GM12865 (cell line): ENCODE results near the gene VWA5B1.

Source experiments
- DNase-seq: peaks from one replicate; pipeline ENCODE4 v3.0.0; 2010; ENCODE audit warnings: low read depth
- H3K4me3 ChIP-seq: 2 replicates; pipeline ENCODE4 v1.5.1; 2011; ENCODE audit warnings: mild to moderate bottlenecking, low read depth, low read length, control low read depth
- TF ChIP-seq, protein P1 (sequence below): IDR thresholded peaks from 2 replicates; pipeline ENCODE4 v1.5.1; 2011; ENCODE audit warnings: low read length, control low read depth, low read depth, inconsistent platforms; ENCODE audit not compliant: insufficient read depth; ENCODE audit errors: missing control alignments

Gene VWA5B1

DNA sequence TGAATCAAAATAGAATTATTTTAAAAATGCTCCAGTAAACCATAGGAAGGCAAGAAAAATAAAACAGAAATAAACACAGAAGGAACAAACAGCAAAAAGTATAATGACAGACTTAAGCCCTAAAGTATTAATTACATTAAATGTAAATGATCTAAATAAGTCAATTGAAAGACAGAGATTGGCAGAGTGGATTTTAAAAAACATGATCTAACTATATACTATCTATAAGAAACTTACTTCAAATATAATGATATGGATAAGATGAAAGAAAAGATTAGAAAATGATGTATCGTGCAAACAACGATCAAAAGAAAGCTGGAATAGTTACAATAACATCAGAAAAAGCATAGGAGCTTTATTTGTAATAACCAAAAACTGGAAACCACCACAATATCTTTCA is 104.6 kb downstream of the VWA5B1 start:
- no peak for DNase-seq
- TF ChIP-seq, protein P1, sequence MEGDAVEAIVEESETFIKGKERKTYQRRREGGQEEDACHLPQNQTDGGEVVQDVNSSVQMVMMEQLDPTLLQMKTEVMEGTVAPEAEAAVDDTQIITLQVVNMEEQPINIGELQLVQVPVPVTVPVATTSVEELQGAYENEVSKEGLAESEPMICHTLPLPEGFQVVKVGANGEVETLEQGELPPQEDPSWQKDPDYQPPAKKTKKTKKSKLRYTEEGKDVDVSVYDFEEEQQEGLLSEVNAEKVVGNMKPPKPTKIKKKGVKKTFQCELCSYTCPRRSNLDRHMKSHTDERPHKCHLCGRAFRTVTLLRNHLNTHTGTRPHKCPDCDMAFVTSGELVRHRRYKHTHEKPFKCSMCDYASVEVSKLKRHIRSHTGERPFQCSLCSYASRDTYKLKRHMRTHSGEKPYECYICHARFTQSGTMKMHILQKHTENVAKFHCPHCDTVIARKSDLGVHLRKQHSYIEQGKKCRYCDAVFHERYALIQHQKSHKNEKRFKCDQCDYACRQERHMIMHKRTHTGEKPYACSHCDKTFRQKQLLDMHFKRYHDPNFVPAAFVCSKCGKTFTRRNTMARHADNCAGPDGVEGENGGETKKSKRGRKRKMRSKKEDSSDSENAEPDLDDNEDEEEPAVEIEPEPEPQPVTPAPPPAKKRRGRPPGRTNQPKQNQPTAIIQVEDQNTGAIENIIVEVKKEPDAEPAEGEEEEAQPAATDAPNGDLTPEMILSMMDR, result no peak
- no peak overlapping the region for H3K4me3 ChIP-seq

DNA sequence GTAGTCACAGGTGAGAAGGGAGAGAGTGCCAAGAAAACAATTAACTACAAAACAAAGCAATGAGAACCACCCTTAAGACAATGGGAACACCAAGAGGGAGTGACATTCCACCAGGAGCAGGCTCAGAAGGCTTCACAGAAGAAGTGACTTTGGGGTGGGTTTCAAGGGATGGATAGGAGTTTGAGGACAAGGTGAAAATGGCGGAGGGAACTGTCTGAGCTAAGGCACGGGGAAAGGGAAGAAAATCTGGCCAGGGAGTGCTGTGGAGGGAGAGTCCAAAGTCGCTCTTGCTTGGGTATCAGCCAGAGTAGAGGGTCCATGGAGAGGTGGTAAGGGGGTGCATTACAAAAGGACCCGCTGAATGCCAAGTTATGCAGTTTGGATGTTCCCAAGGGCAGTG is 108.1 kb downstream of the VWA5B1 start:
- TF ChIP-seq, protein P1, result no peak
- H3K4me3 ChIP-seq, result no peak overlapping the region
- DNase-seq, result no peak

DNA sequence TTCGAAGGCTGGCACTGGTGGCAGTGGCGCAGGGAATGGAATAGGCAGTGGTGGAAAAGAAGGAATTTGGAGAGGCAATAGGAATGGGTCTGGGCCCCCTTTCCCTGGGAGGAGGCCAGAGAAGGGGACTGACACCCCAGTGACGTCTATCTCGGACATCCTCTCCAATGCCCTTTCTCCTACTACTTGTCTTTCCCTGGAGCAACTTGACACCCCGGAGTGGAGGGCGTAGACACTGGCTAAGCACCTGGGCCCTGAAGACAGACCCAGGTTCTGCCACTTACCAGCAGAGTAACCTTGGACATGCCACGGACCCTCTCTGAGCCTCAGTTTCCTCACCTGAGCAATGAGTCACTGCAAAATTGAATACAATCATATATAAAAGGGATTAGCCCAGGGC is 108.5 kb downstream of the VWA5B1 start:
- TF ChIP-seq, protein P1, result no peak
- no peak for DNase-seq

DNA sequence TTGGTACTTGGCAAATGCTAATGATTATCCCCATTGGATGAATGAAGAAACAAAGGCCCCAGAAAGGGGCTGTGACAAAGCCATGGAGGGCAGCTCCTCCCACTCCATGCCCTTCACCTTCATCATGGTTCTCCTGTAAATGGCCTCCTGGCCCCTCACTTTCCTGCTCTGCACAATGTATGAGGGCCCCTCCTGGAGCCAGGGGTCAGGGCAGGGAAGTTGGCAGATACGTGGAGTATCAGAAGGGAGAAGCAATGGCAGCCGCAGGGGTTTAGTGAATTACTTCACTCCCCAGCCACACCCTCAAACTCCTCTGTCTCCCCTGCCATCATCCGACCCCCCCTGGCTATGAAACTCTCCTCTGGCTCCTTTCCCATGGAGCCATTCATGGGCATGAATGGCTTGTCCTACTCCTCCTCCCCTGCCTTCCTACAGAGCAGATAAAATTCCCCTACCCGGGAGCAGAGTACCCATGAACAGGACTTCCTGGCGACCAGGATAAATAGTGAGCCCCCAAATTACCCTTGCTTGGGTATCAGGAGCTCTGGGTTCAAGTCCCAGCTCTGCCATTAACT is 109.0 kb downstream of the VWA5B1 start:
- no peak overlapping the region for H3K4me3 ChIP-seq
- TF ChIP-seq, protein P1, result no peak
- DNase-seq, result no peak

More for the DNA sequence above, 108.5 kb downstream of the VWA5B1 start:
- no peak overlapping the region for H3K4me3 ChIP-seq

DNA sequence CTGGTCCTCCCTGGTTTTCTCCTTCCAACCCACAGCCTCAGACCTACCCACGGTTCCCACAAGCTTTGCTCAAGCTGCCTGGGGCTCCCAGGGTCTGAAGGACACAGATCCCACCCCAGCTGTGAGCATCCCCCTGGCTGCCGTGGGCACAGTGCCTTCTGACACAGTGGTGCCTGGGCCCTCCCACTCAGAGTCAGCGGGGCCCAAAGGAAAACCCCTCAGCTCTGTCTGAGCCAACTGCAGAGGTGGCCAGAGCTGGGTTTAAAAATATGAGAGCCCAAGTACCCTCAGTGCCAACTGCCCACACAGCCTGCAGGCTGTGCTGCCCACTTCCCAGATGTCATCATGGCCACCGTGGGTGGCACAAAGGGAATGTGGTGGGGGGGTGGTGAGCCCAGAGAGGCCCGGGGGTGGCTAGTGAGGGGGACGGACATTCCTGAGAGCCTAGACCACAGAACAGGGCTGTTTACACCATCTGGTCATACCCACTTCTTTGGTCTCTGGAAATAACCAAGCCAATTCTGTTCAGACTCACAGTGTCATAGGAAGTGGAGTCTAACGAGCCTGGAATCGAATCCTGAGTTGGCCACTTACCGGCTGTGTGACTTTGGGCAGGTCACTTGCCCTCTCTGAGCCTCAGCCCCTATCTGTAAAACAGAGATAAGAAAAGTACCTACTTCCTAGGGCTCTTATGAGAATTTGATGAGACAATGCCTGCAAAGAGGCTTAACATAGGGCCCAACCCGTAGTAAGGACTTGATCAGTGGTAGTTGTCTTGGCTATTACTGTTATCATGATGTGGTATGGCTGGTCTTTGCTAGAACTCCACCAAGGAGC is 109.9 kb downstream of the VWA5B1 start:
- no peak for DNase-seq
- no peak overlapping the region for H3K4me3 ChIP-seq
- TF ChIP-seq, protein P1, result no peak

DNA sequence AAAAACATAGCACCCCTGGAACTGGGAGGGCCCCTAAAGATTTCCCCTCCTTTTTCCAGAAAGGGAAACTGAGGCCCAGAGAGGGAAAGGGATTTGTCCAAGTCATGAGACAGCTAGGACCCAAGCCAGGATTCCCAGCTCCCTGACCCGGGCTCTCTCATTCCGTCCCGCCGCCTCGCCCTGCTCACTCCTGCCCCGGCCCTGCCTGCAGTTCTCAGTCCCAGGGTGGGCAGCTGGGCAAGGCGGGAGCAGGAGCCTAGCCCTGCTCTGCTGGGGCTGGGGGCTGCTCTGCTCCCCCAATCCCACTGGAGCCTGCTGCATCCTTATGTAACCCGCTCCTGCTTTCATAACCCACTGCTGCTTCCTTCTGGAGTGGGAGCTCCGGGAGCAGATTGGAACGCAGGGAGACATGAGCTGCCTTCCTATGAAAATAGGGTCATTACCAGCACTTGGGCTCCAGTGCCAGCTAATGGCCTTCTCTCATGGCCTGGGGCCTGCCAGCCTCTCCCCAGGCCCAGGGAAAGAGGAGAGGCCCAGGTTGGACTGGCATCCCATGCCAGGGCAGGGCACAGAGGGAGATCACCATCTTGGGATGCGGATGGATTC is 110.8 kb downstream of the VWA5B1 start:
- no peak overlapping the region for H3K4me3 ChIP-seq
- TF ChIP-seq, protein P1, result no peak

More for the DNA sequence above, 110.8 kb downstream of the VWA5B1 start:
- no peak for DNase-seq
